WTC11 (cell line): ENCODE results near the gene PHF13. TPM values are rescaled to one million over a fixed set of nuclear protein-coding genes. Genes with fewer than 3 reads are reported as not detected.
A peak's percentile ranks its signal among the peaks of the same experiment; 100 is the strongest.

Experiments used
- ETV6 ChIP-seq: sonication (generic); formaldehyde crosslinking; IDR thresholded peaks from 2 replicates; pipeline ENCODE4 v1.8.1; 2022; ENCODE audit warnings: mild to moderate bottlenecking, missing genetic modification reagents
- GABPB1 ChIP-seq: sonication (generic); formaldehyde crosslinking; IDR thresholded peaks from 2 replicates; pipeline ENCODE4 v1.8.1; 2023; ENCODE audit warnings: mild to moderate bottlenecking, missing genetic modification reagents
- MXD4 ChIP-seq: fragments of 250-450 bp; sonication (Bioruptor Pico); IDR thresholded peaks from 2 replicates; pipeline ENCODE4 v1.8.0; 2021; ENCODE audit warnings: mild to moderate bottlenecking, moderate library complexity, borderline replicate concordance
- MYBL2 ChIP-seq: sonication (generic); formaldehyde crosslinking; IDR thresholded peaks from 2 replicates; pipeline ENCODE4 v1.8.1; 2023; ENCODE audit warnings: mild to moderate bottlenecking, moderate library complexity, missing genetic modification reagents
- NR1H2 ChIP-seq: sonication (generic); formaldehyde crosslinking; IDR thresholded peaks from 2 replicates; pipeline ENCODE4 v1.9.0; 2021; ENCODE audit warnings: mild to moderate bottlenecking, moderate library complexity, missing genetic modification reagents
- SOX15 ChIP-seq: fragments of 250-450 bp; sonication (Bioruptor Pico); IDR thresholded peaks from 2 replicates; pipeline ENCODE4 v1.9.0; 2021; ENCODE audit warnings: mild to moderate bottlenecking
- ZNF232 ChIP-seq: sonication (generic); formaldehyde crosslinking; IDR thresholded peaks from 2 replicates; pipeline ENCODE4 v1.8.0; 2022; ENCODE audit warnings: mild to moderate bottlenecking, missing genetic modification reagents
- ZNF263 ChIP-seq: sonication (generic); formaldehyde crosslinking; IDR thresholded peaks from 2 replicates; pipeline ENCODE4 v1.8.1; 2022; ENCODE audit warnings: low read depth, mild to moderate bottlenecking, moderate library complexity, missing genetic modification reagents
- ZNF317 ChIP-seq: sonication (generic); formaldehyde crosslinking; IDR thresholded peaks from 2 replicates; pipeline ENCODE4 v1.8.1; 2023; ENCODE audit warnings: low read depth, mild to moderate bottlenecking, moderate library complexity, missing genetic modification reagents, borderline replicate concordance
- ZNF396 ChIP-seq: fragments of 250-450 bp; sonication (Bioruptor Pico); IDR thresholded peaks from 2 replicates; pipeline ENCODE4 v1.8.0; 2021; ENCODE audit warnings: mild to moderate bottlenecking, moderate library complexity, borderline replicate concordance
- ZNF416 ChIP-seq: fragments of 250-450 bp; sonication (Bioruptor Pico); IDR thresholded peaks from 2 replicates; pipeline ENCODE4 v1.9.0; 2021; ENCODE audit warnings: mild to moderate bottlenecking, inconsistent platforms
- total RNA-seq: library from RNA; stranded (reverse); gene quantifications from 3 replicates; pipeline ENCODE4 v1.2.3, GENCODE V29; 2021
- TF ChIP-seq, protein P1 (sequence below): sonication (generic); formaldehyde crosslinking; IDR thresholded peaks from 2 replicates; pipeline ENCODE4 v1.8.1; 2023; ENCODE audit warnings: mild to moderate bottlenecking, moderate library complexity, missing genetic modification reagents
- TF ChIP-seq, protein P2 (sequence below): sonication (generic); formaldehyde crosslinking; IDR thresholded peaks from 2 replicates; pipeline ENCODE4 v1.8.0; 2023; ENCODE audit warnings: missing genetic modification reagents
- TF ChIP-seq, protein P3 (sequence below): sonication (generic); formaldehyde crosslinking; IDR thresholded peaks from 2 replicates; pipeline ENCODE4 v1.8.1; 2022; ENCODE audit warnings: low read depth, missing genetic modification reagents, borderline replicate concordance
- TF ChIP-seq, protein P4 (sequence below): fragments of 250-450 bp; sonication (Bioruptor Pico); conservative IDR thresholded peaks from 2 replicates; pipeline ENCODE4 v1.9.0; 2021; ENCODE audit warnings: mild to moderate bottlenecking
- TF ChIP-seq, protein P5 (sequence below): fragments of 200-600 bp; IDR thresholded peaks from 2 replicates; pipeline ENCODE4 v1.8.0; 2022; ENCODE audit warnings: antibody characterized with exemption
- TF ChIP-seq, protein P6 (sequence below): sonication (generic); formaldehyde crosslinking; IDR thresholded peaks from 2 replicates; pipeline ENCODE4 v1.8.0; 2022; ENCODE audit warnings: mild to moderate bottlenecking, missing genetic modification reagents
- TF ChIP-seq, protein P7 (sequence below): sonication (generic); formaldehyde crosslinking; IDR thresholded peaks from 2 replicates; pipeline ENCODE4 v1.8.1; 2023; ENCODE audit warnings: mild to moderate bottlenecking, missing genetic modification reagents, moderate library complexity
- TF ChIP-seq, protein P8 (sequence below): fragments of 250-450 bp; sonication (Bioruptor Pico); IDR thresholded peaks from 2 replicates; pipeline ENCODE4 v1.9.0; 2021; ENCODE audit warnings: mild to moderate bottlenecking
- TF ChIP-seq, protein P9 (sequence below): sonication (generic); formaldehyde crosslinking; IDR thresholded peaks from 2 replicates; pipeline ENCODE4 v1.8.1; 2022; ENCODE audit warnings: mild to moderate bottlenecking, missing genetic modification reagents, moderate library complexity, borderline replicate concordance
- TF ChIP-seq, protein P10 (sequence below): fragments of 250-450 bp; sonication (Bioruptor Pico); IDR thresholded peaks from 2 replicates; pipeline ENCODE4 v1.9.0; 2021; ENCODE audit warnings: mild to moderate bottlenecking

PHF13 gene
- total RNA-seq, 1 experiment from 2014 or later = 39.6 TPM

DNA sequence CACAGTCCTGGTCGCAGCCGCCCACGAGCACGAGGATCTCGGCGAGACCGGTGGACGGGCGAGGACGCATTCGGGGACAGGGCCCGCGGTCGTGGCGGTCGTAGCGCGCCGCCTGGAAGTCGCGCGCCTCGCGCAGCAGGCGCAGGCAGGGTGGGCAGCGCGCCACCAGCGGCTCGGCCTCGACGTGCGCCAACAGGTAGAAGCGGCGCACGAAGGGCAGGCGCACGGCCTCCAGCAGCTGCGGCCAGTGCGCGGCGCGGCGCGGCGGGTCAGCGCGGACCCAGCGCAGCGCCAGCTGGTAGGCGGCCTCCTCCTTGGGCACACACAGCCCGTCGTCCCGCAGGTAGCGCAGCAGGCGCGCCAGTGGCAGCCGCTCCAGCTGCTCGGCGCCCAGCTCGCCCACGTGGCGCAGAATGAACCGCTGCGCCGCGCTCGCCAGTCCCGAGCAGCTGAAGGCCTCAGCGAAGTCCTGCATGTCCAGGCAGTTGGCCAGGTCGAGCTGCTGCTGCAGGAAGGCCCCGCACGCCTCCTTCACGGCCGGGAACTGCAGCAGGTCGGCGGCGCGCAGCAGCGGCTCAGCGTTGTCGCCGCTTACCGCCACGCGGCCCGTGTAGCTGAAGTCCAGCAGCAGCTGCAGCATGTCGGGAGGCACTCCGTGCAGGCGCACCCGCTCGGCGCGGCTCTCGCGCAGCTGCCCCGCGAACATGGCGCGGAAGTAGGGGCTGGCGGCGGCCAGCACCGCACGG lies 11.4 kb upstream of the PHF13 start (continued):
- TF ChIP-seq, protein P1, sequence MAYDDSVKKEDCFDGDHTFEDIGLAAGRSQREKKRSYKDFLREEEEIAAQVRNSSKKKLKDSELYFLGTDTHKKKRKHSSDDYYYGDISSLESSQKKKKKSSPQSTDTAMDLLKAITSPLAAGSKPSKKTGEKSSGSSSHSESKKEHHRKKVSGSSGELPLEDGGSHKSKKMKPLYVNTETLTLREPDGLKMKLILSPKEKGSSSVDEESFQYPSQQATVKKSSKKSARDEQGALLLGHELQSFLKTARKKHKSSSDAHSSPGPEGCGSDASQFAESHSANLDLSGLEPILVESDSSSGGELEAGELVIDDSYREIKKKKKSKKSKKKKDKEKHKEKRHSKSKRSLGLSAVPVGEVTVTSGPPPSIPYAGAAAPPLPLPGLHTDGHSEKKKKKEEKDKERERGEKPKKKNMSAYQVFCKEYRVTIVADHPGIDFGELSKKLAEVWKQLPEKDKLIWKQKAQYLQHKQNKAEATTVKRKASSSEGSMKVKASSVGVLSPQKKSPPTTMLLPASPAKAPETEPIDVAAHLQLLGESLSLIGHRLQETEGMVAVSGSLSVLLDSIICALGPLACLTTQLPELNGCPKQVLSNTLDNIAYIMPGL (CRISPR knock-in tag) = 0 out of 2 replicates have a peak, but pooled peaks have one; percentile 42
- TF ChIP-seq NR1H2 (CRISPR knock-in tag) = no peak
- TF ChIP-seq SOX15 (CRISPR knock-in tag) = no peak
- TF ChIP-seq, protein P2, sequence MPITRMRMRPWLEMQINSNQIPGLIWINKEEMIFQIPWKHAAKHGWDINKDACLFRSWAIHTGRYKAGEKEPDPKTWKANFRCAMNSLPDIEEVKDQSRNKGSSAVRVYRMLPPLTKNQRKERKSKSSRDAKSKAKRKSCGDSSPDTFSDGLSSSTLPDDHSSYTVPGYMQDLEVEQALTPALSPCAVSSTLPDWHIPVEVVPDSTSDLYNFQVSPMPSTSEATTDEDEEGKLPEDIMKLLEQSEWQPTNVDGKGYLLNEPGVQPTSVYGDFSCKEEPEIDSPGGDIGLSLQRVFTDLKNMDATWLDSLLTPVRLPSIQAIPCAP (CRISPR knock-in tag) = peak; percentile 81
- TF ChIP-seq ZNF232 (CRISPR knock-in tag) = no peak
- no peak for TF ChIP-seq GABPB1 (CRISPR knock-in tag)
- no peak for TF ChIP-seq ZNF416 (CRISPR knock-in tag)
- TF ChIP-seq MXD4 (CRISPR knock-in tag) = no peak
- TF ChIP-seq, protein P3, sequence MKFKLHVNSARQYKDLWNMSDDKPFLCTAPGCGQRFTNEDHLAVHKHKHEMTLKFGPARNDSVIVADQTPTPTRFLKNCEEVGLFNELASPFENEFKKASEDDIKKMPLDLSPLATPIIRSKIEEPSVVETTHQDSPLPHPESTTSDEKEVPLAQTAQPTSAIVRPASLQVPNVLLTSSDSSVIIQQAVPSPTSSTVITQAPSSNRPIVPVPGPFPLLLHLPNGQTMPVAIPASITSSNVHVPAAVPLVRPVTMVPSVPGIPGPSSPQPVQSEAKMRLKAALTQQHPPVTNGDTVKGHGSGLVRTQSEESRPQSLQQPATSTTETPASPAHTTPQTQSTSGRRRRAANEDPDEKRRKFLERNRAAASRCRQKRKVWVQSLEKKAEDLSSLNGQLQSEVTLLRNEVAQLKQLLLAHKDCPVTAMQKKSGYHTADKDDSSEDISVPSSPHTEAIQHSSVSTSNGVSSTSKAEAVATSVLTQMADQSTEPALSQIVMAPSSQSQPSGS (CRISPR knock-in tag) = no peak
- TF ChIP-seq ZNF396 (CRISPR knock-in tag) = no peak
- no peak for TF ChIP-seq ZNF317 (CRISPR knock-in tag)
- TF ChIP-seq, protein P4, sequence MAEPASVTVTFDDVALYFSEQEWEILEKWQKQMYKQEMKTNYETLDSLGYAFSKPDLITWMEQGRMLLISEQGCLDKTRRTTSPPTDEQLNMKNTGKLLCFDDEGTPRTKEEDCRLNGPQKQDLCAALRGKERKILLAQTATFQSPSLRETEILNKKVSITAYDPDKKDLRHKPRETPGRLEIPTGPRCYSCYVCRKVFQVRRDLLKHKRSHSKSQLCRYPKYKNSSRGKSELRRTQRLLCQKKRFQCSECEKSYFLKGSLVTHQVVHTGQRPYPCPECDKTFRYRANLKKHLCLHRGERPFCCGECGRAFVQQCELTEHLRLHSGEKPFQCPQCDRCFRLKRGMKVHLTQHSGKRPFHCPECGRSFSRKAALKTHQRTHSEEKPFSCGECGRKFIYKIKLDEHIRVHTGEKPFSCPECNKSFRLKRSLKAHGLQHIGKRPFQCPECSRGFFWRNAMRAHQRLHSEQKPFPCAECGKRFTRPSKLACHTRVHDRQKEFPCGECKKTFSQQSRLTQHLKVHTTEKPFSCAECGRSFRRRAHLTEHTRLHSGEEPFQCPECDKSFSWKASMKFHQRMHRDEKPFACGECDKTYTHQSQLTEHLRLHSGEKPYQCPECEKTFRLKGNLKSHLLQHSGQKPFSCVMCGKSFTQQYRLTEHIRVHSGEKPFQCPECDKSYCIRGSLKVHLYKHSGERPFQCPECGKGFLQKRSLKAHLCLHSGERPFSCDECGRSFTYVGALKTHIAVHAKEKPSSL (CRISPR knock-in tag) = no peak
- TF ChIP-seq, protein P5, sequence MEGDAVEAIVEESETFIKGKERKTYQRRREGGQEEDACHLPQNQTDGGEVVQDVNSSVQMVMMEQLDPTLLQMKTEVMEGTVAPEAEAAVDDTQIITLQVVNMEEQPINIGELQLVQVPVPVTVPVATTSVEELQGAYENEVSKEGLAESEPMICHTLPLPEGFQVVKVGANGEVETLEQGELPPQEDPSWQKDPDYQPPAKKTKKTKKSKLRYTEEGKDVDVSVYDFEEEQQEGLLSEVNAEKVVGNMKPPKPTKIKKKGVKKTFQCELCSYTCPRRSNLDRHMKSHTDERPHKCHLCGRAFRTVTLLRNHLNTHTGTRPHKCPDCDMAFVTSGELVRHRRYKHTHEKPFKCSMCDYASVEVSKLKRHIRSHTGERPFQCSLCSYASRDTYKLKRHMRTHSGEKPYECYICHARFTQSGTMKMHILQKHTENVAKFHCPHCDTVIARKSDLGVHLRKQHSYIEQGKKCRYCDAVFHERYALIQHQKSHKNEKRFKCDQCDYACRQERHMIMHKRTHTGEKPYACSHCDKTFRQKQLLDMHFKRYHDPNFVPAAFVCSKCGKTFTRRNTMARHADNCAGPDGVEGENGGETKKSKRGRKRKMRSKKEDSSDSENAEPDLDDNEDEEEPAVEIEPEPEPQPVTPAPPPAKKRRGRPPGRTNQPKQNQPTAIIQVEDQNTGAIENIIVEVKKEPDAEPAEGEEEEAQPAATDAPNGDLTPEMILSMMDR = no peak
- 0 out of 2 replicates have a peak, but pooled peaks have one; percentile 20 for TF ChIP-seq MYBL2 (CRISPR knock-in tag)
- TF ChIP-seq, protein P6, sequence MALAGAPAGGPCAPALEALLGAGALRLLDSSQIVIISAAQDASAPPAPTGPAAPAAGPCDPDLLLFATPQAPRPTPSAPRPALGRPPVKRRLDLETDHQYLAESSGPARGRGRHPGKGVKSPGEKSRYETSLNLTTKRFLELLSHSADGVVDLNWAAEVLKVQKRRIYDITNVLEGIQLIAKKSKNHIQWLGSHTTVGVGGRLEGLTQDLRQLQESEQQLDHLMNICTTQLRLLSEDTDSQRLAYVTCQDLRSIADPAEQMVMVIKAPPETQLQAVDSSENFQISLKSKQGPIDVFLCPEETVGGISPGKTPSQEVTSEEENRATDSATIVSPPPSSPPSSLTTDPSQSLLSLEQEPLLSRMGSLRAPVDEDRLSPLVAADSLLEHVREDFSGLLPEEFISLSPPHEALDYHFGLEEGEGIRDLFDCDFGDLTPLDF (CRISPR knock-in tag) = no peak
- TF ChIP-seq, protein P7, sequence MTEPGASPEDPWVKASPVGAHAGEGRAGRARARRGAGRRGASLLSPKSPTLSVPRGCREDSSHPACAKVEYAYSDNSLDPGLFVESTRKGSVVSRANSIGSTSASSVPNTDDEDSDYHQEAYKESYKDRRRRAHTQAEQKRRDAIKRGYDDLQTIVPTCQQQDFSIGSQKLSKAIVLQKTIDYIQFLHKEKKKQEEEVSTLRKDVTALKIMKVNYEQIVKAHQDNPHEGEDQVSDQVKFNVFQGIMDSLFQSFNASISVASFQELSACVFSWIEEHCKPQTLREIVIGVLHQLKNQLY (CRISPR knock-in tag) = no peak
- TF ChIP-seq, protein P8, sequence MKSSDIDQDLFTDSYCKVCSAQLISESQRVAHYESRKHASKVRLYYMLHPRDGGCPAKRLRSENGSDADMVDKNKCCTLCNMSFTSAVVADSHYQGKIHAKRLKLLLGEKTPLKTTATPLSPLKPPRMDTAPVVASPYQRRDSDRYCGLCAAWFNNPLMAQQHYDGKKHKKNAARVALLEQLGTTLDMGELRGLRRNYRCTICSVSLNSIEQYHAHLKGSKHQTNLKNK (CRISPR knock-in tag) = no peak
- no peak; the same call in 1 of the 2 replicates for TF ChIP-seq ETV6
- TF ChIP-seq, protein P9, sequence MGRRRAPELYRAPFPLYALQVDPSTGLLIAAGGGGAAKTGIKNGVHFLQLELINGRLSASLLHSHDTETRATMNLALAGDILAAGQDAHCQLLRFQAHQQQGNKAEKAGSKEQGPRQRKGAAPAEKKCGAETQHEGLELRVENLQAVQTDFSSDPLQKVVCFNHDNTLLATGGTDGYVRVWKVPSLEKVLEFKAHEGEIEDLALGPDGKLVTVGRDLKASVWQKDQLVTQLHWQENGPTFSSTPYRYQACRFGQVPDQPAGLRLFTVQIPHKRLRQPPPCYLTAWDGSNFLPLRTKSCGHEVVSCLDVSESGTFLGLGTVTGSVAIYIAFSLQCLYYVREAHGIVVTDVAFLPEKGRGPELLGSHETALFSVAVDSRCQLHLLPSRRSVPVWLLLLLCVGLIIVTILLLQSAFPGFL (CRISPR knock-in tag) = no peak
- TF ChIP-seq, protein P10, sequence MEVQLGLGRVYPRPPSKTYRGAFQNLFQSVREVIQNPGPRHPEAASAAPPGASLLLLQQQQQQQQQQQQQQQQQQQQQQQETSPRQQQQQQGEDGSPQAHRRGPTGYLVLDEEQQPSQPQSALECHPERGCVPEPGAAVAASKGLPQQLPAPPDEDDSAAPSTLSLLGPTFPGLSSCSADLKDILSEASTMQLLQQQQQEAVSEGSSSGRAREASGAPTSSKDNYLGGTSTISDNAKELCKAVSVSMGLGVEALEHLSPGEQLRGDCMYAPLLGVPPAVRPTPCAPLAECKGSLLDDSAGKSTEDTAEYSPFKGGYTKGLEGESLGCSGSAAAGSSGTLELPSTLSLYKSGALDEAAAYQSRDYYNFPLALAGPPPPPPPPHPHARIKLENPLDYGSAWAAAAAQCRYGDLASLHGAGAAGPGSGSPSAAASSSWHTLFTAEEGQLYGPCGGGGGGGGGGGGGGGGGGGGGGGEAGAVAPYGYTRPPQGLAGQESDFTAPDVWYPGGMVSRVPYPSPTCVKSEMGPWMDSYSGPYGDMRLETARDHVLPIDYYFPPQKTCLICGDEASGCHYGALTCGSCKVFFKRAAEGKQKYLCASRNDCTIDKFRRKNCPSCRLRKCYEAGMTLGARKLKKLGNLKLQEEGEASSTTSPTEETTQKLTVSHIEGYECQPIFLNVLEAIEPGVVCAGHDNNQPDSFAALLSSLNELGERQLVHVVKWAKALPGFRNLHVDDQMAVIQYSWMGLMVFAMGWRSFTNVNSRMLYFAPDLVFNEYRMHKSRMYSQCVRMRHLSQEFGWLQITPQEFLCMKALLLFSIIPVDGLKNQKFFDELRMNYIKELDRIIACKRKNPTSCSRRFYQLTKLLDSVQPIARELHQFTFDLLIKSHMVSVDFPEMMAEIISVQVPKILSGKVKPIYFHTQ (CRISPR knock-in tag) = no peak
- no peak for TF ChIP-seq ZNF263
